GM12891 (cell line): Measurements from ENCODE around the gene EIF4G3.
"Not testable (repeated sequence)": the region's sequence is repeated elsewhere in the genome, so short reads cannot be mapped to it uniquely, and the experiment has no call there.

ENCODE experiments used
- DNase-seq: peaks from one replicate; pipeline ENCODE4 v3.0.0; 2011; ENCODE audit warnings: low spot score; ENCODE audit not compliant: insufficient read length
- FAIRE-seq: peaks from 2 replicates; lab custom pipeline; 2011; peaks lifted over from hg19 to GRCh38; lab: Jason Lieb, UNC
- PAX5 ChIP-seq: IDR thresholded peaks from 2 replicates; pipeline ENCODE4 v1.6.1; 2011; ENCODE audit warnings: low read length, moderate library complexity, mild to moderate bottlenecking; ENCODE audit not compliant: insufficient read depth, severe bottlenecking
- POLR2A ChIP-seq: IDR thresholded peaks from 2 replicates; pipeline ENCODE4 v1.6.1; 2011; ENCODE audit warnings: low read depth, low read length, control low read depth
- POLR2AphosphoS5 ChIP-seq: IDR thresholded peaks from 2 replicates; pipeline ENCODE4 v1.6.1; 2011; ENCODE audit warnings: low read depth, low read length, control low read depth
- POU2F2 ChIP-seq: IDR thresholded peaks from 2 replicates; pipeline ENCODE4 v1.6.1; 2011; ENCODE audit warnings: low read depth, mild to moderate bottlenecking, control low read depth, low read length, moderate library complexity
- SPI1 ChIP-seq: IDR thresholded peaks from 2 replicates; pipeline ENCODE4 v1.6.1; 2011; ENCODE audit warnings: low read depth, low read length, control low read depth
- TAF1 ChIP-seq: IDR thresholded peaks from 2 replicates; pipeline ENCODE4 v1.6.1; 2011; ENCODE audit warnings: low read depth, low read length, control low read depth

The EIF4G3 gene

GRCh38 chr1:21098186-21098915 lies 78.3 kb downstream of the EIF4G3 start:
- DNase-seq (no peak), FAIRE-seq (no peak)
- TF ChIP-seq SPI1 (no peak), PAX5 (no peak), TAF1 (no peak), POU2F2 (no peak), POLR2A (no peak), POLR2AphosphoS5 (no peak)

GRCh38 chr1:21097729-21098128 lies 79.0 kb downstream of the EIF4G3 start:
- TF ChIP-seq POLR2A: no peak
- TF ChIP-seq TAF1: no peak
- TF ChIP-seq PAX5: no peak
- TF ChIP-seq POLR2AphosphoS5: no peak
- TF ChIP-seq SPI1: no peak
- TF ChIP-seq POU2F2: no peak
- FAIRE-seq: no peak

GRCh38 chr1:21095976-21096375 lies 80.7 kb downstream of the EIF4G3 start:
- TF ChIP-seq POLR2A: no peak
- TF ChIP-seq POU2F2: no peak
- no peak for TF ChIP-seq SPI1
- TF ChIP-seq TAF1: no peak
- no peak for TF ChIP-seq POLR2AphosphoS5
- no peak for TF ChIP-seq PAX5
- no peak for FAIRE-seq
- no peak for DNase-seq

More at GRCh38 chr1:21097729-21098128, 79.0 kb downstream of the EIF4G3 start:
- no peak for DNase-seq

GRCh38 chr1:21094282-21094681 lies 82.4 kb downstream of the EIF4G3 start:
- not testable (repeated sequence) for DNase-seq, FAIRE-seq

- FAIRE-seq, DNase-seq: not testable (repeated sequence)
Observed at GRCh38 chr1:21093271-21093958, 83.3 kb downstream of the EIF4G3 start.

- not testable (repeated sequence) for DNase-seq, FAIRE-seq
Observed at GRCh38 chr1:21092545-21092944, 84.2 kb downstream of the EIF4G3 start.

- not testable (repeated sequence) for FAIRE-seq, DNase-seq
Observed at GRCh38 chr1:21091053-21091690, 85.5 kb downstream of the EIF4G3 start.

- FAIRE-seq: peak; percentile 66
Observed at GRCh38 chr1:21090463-21090862, 86.2 kb downstream of the EIF4G3 start.

GRCh38 chr1:21089731-21090130 lies 87.0 kb downstream of the EIF4G3 start:
- DNase-seq: no peak
- peak; percentile 9 for FAIRE-seq
- TF ChIP-seq POLR2A: no peak
- no peak for TF ChIP-seq SPI1

More at GRCh38 chr1:21090463-21090862, 86.2 kb downstream of the EIF4G3 start:
- TF ChIP-seq POU2F2: no peak
- TF ChIP-seq TAF1: no peak
- no peak for TF ChIP-seq POLR2A
- peak; percentile 88 for TF ChIP-seq SPI1
- TF ChIP-seq POLR2AphosphoS5: no peak
- no peak for DNase-seq

GRCh38 chr1:21089299-21089698 lies 87.4 kb downstream of the EIF4G3 start:
- TF ChIP-seq POLR2A: no peak
- no peak for TF ChIP-seq TAF1
- no peak for TF ChIP-seq SPI1
- no peak for TF ChIP-seq PAX5
- TF ChIP-seq POLR2AphosphoS5: no peak
- TF ChIP-seq POU2F2: no peak
- DNase-seq (no peak), FAIRE-seq (no peak)
